ENCODE data around the gene NAXD.
"Not testable (repeated sequence)": the region's sequence is repeated elsewhere in the genome, so short reads cannot be mapped to it uniquely, and the experiment has no call there.

NAXD gene

GRCh38 chr13:110630566-110631119 lies 15.3 kb downstream of the NAXD start:
- no peaks in the 10 kb centered on the region for H3K27me3 Mint-ChIP-seq
- H3K9me3 Mint-ChIP-seq (ENCODE audit: low read depth): no peaks in the 10 kb centered on the region
- peaks cover 29% of the 10 kb centered on the region for H3K4me1 Mint-ChIP-seq (ENCODE audit: low read depth)
- no peak overlapping the region for H3K4me3 Mint-ChIP-seq
- H3K36me3 Mint-ChIP-seq: peaks cover 2% of the 10 kb centered on the region
- no peak overlapping the region for H3K27ac Mint-ChIP-seq

- H3K9me3 Mint-ChIP-seq (ENCODE audit: low read depth); H3K4me3 Mint-ChIP-seq; H3K27me3 Mint-ChIP-seq; H3K27ac Mint-ChIP-seq; H3K36me3 Mint-ChIP-seq: not testable (repeated sequence)
- peaks cover 26% of the 10 kb centered on the region for H3K4me1 Mint-ChIP-seq (ENCODE audit: low read depth)
Measured at GRCh38 chr13:110632255-110632654, 16.9 kb downstream of the NAXD start.

- Mint-ChIP-seq H3K36me3 (no peaks in the 10 kb centered on the region), H3K27ac (no peak overlapping the region), H3K4me1 (ENCODE audit: low read depth) (peaks cover 20% of the 10 kb centered on the region), H3K9me3 (ENCODE audit: low read depth) (no peaks in the 10 kb centered on the region), H3K4me3 (no peak overlapping the region), H3K27me3 (no peaks in the 10 kb centered on the region)
Measured at GRCh38 chr13:110633776-110634175, 18.4 kb downstream of the NAXD start.

- Mint-ChIP-seq H3K36me3 (no peaks in the 10 kb centered on the region), H3K27ac (no peak overlapping the region), H3K9me3 (ENCODE audit: low read depth) (no peaks in the 10 kb centered on the region), H3K4me1 (ENCODE audit: low read depth) (peaks cover 12% of the 10 kb centered on the region), H3K27me3 (no peaks in the 10 kb centered on the region), H3K4me3 (no peak overlapping the region)
Measured at GRCh38 chr13:110634558-110634957, 19.2 kb downstream of the NAXD start.

- Mint-ChIP-seq H3K4me3 (no peak overlapping the region), H3K27ac (no peak overlapping the region), H3K9me3 (ENCODE audit: low read depth) (no peaks in the 10 kb centered on the region), H3K36me3 (no peaks in the 10 kb centered on the region), H3K4me1 (ENCODE audit: low read depth) (peaks cover 7% of the 10 kb centered on the region), H3K27me3 (no peaks in the 10 kb centered on the region)
Measured at GRCh38 chr13:110635405-110636002, 20.2 kb downstream of the NAXD start.

- Mint-ChIP-seq H3K4me1 (ENCODE audit: low read depth) (peaks cover 5% of the 10 kb centered on the region), H3K27ac (no peak overlapping the region), H3K27me3 (no peaks in the 10 kb centered on the region), H3K4me3 (no peak overlapping the region), H3K9me3 (ENCODE audit: low read depth) (no peaks in the 10 kb centered on the region), H3K36me3 (no peaks in the 10 kb centered on the region)
Measured at GRCh38 chr13:110636053-110636475, 20.7 kb downstream of the NAXD start.

- Mint-ChIP-seq H3K27me3 (no peaks in the 10 kb centered on the region), H3K27ac (no peak overlapping the region), H3K4me1 (ENCODE audit: low read depth) (peaks cover 5% of the 10 kb centered on the region), H3K4me3 (no peak overlapping the region), H3K36me3 (no peaks in the 10 kb centered on the region), H3K9me3 (ENCODE audit: low read depth) (no peaks in the 10 kb centered on the region)
Measured at GRCh38 chr13:110636701-110637201, 21.4 kb downstream of the NAXD start.

- no peak overlapping the region for H3K4me3 Mint-ChIP-seq
- H3K27ac Mint-ChIP-seq: no peak overlapping the region
- no peaks in the 10 kb centered on the region for H3K27me3 Mint-ChIP-seq
- peaks cover under 1% of the 10 kb centered on the region for H3K4me1 Mint-ChIP-seq (ENCODE audit: low read depth)
- H3K9me3 Mint-ChIP-seq (ENCODE audit: low read depth): no peaks in the 10 kb centered on the region
- H3K36me3 Mint-ChIP-seq: no peaks in the 10 kb centered on the region
Measured at GRCh38 chr13:110637275-110637674, 21.9 kb downstream of the NAXD start.

GRCh38 chr13:110637747-110638146 lies 22.4 kb downstream of the NAXD start:
- no peak overlapping the region for H3K4me3 Mint-ChIP-seq
- no peaks in the 10 kb centered on the region for H3K4me1 Mint-ChIP-seq (ENCODE audit: low read depth)
- H3K27me3 Mint-ChIP-seq: no peaks in the 10 kb centered on the region
- no peak overlapping the region for H3K27ac Mint-ChIP-seq
- H3K36me3 Mint-ChIP-seq: no peaks in the 10 kb centered on the region
- H3K9me3 Mint-ChIP-seq (ENCODE audit: low read depth): no peaks in the 10 kb centered on the region

- Mint-ChIP-seq H3K4me1 (ENCODE audit: low read depth) (no peaks in the 10 kb centered on the region), H3K27ac (no peak overlapping the region), H3K4me3 (no peak overlapping the region), H3K36me3 (no peaks in the 10 kb centered on the region), H3K9me3 (ENCODE audit: low read depth) (no peaks in the 10 kb centered on the region), H3K27me3 (no peaks in the 10 kb centered on the region)
Measured at GRCh38 chr13:110638257-110638656, 22.9 kb downstream of the NAXD start.

GRCh38 chr13:110638814-110639806 lies 23.8 kb downstream of the NAXD start:
- Mint-ChIP-seq H3K9me3 (ENCODE audit: low read depth) (no peaks in the 10 kb centered on the region), H3K27ac (peak overlapping the region; percentile 22), H3K27me3 (no peaks in the 10 kb centered on the region), H3K4me3 (no peak overlapping the region), H3K4me1 (ENCODE audit: low read depth) (no peaks in the 10 kb centered on the region), H3K36me3 (no peaks in the 10 kb centered on the region)

GRCh38 chr13:110639935-110640334 lies 24.6 kb downstream of the NAXD start:
- no peaks in the 10 kb centered on the region for H3K36me3 Mint-ChIP-seq

GRCh38 chr13:110640591-110641029 lies 25.3 kb downstream of the NAXD start:
- H3K4me1 Mint-ChIP-seq (ENCODE audit: low read depth): no peaks in the 10 kb centered on the region
- H3K27ac Mint-ChIP-seq: no peak overlapping the region
- no peaks in the 10 kb centered on the region for H3K9me3 Mint-ChIP-seq (ENCODE audit: low read depth)
- H3K27me3 Mint-ChIP-seq: no peaks in the 10 kb centered on the region
- H3K36me3 Mint-ChIP-seq: no peaks in the 10 kb centered on the region
- no peak overlapping the region for H3K4me3 Mint-ChIP-seq

More at GRCh38 chr13:110639935-110640334, 24.6 kb downstream of the NAXD start:
- no peaks in the 10 kb centered on the region for H3K4me1 Mint-ChIP-seq (ENCODE audit: low read depth)
- no peak overlapping the region for H3K27ac Mint-ChIP-seq
- no peaks in the 10 kb centered on the region for H3K9me3 Mint-ChIP-seq (ENCODE audit: low read depth)
- no peak overlapping the region for H3K4me3 Mint-ChIP-seq
- no peaks in the 10 kb centered on the region for H3K27me3 Mint-ChIP-seq

GRCh38 chr13:110641055-110642015 lies 26.0 kb downstream of the NAXD start:
- H3K36me3 Mint-ChIP-seq: no peaks in the 10 kb centered on the region
- peaks cover 1% of the 10 kb centered on the region for H3K4me1 Mint-ChIP-seq (ENCODE audit: low read depth)
- no peaks in the 10 kb centered on the region for H3K27me3 Mint-ChIP-seq
- peak overlapping the region; percentile 16 for H3K27ac Mint-ChIP-seq
- no peaks in the 10 kb centered on the region for H3K9me3 Mint-ChIP-seq (ENCODE audit: low read depth)
- no peak overlapping the region for H3K4me3 Mint-ChIP-seq
